Coronary artery (tissue), 2 donors: ENCODE data around the gene TDRD12.
"Not testable (repeated sequence)": the region's sequence is repeated elsewhere in the genome, so short reads cannot be mapped to it uniquely, and the experiment has no call there.

Source experiments
- DNase-seq: peaks from one replicate; pipeline ENCODE4 v3.0.0-alpha.2; 2017; ENCODE audit warnings: low spot score
- H3K27ac ChIP-seq, 2 donors: fragments of 200-600 bp; sonication (generic); one replicate each; pipeline ENCODE4 v1.5.1; 2016 to 2019
- H3K4me3 ChIP-seq: fragments of 200-600 bp; sonication (generic); 2 replicates; pipeline ENCODE4 v1.5.1; 2016; ENCODE audit warnings: mild to moderate bottlenecking, moderate library complexity
- TF ChIP-seq, protein P1 (sequence below): fragments of 200-600 bp; sonication (generic); IDR thresholded peaks from one replicate; pipeline ENCODE4 v1.5.1; 2019; ENCODE audit warnings: antibody characterized with exemption

The TDRD12 gene

DNA sequence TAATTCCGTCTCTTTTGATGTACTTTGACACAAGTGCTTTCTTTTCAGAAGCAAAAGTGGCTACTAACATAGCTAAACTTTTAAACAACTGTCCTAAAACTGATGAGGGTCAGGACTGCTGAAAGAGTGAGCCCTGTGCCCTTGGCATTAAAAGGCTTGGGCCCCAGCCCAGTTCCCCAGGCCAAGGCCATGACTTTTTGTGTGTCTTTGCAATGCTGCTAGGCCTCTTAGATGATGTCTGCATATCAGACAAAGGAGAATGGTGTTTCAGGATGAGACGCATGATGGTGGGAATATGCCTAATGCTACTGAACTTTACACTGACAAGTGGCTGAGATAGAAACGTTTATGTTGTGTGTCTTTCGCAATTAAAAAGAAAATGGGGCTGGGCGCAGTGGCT is 112.0 kb downstream of the TDRD12 start:
- TF ChIP-seq, protein P1, sequence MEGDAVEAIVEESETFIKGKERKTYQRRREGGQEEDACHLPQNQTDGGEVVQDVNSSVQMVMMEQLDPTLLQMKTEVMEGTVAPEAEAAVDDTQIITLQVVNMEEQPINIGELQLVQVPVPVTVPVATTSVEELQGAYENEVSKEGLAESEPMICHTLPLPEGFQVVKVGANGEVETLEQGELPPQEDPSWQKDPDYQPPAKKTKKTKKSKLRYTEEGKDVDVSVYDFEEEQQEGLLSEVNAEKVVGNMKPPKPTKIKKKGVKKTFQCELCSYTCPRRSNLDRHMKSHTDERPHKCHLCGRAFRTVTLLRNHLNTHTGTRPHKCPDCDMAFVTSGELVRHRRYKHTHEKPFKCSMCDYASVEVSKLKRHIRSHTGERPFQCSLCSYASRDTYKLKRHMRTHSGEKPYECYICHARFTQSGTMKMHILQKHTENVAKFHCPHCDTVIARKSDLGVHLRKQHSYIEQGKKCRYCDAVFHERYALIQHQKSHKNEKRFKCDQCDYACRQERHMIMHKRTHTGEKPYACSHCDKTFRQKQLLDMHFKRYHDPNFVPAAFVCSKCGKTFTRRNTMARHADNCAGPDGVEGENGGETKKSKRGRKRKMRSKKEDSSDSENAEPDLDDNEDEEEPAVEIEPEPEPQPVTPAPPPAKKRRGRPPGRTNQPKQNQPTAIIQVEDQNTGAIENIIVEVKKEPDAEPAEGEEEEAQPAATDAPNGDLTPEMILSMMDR = no peak
- H3K27ac ChIP-seq = no peak overlapping the region
- H3K4me3 ChIP-seq = no peak overlapping the region
- DNase-seq = no peak

DNA sequence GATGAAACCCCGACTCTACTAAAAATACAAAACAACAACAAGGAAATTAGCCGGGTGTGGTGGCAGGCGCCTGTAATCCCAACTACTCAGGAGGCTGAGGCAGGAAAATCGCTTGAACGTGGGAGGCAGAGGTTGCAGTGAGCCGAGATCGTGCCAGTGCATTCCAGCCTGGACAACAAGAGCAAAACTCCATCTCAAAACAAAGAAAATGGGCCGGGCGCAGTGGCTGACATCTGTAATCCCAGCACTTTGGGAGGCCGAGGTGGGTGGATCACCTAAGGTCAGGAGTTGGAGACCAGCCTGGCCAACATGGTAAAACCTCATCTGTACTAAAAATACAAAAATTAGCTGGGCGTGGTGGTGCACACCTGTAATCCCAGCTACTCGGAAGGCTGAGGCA is 112.5 kb downstream of the TDRD12 start:
- not testable (repeated sequence) for H3K4me3 ChIP-seq, H3K27ac ChIP-seq, DNase-seq

DNA sequence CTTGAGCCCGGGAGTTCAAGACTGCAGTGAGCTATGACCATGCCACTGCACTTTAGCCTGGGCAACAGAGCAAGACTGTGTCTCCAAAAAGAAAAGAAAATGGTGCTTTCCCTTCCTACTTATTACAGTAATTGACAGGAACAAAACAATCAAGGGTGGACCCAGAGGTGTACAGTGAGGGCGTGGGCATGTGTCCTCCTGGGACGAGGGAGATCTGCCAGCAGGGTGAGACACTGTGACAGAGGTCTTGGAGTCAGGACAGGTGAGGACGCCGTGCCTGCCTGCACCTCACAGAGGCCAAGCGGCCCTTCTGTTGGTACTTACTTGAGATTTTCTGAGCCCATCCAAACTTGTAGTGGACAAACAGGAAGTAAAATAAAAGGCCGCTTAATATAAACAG is 113.3 kb downstream of the TDRD12 start:
- DNase-seq, H3K4me3 ChIP-seq, H3K27ac ChIP-seq: not testable (repeated sequence)

DNA sequence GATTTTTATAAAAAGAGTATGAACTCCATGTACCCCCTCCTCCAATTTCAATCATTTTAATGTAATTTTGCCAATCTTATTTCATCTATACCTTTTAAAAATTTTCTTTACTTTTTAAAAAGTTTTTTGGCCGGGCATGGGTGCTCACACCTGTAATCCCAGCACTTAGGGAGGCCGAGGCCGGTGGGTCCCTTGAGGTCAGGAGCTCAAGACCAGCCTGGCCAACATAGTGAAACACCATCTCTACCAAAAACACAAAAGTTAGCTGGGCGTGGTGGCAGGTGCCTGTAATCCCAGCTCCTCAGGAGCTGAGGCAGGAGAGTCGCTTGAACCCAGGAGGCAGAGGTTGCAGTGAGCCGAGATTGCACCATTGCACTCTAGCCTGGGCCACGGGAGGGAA is 113.8 kb downstream of the TDRD12 start:
- not testable (repeated sequence) for DNase-seq, H3K27ac ChIP-seq, H3K4me3 ChIP-seq

DNA sequence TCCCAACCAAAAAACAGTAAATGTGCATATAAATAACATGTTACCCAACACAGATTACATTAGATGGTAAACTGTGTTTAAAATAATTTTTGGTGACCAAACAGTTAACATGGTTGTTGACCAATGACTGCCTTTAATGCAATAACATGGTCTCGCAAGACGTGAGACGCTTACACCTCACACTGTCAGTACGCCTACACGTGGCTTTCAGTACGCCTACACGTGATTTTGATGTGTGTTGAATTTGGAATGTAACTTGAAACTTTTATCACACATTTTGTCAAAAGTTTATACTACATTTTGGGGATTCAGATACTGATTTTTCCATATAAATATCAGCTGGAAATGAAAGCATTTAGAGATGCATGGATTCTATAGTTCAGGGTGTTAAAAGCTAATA is 118.0 kb downstream of the TDRD12 start:
- Histone ChIP-seq H3K4me3 (no peak overlapping the region), H3K27ac (no peak overlapping the region)
- TF ChIP-seq, protein P1 = no peak
- no peak for DNase-seq

DNA sequence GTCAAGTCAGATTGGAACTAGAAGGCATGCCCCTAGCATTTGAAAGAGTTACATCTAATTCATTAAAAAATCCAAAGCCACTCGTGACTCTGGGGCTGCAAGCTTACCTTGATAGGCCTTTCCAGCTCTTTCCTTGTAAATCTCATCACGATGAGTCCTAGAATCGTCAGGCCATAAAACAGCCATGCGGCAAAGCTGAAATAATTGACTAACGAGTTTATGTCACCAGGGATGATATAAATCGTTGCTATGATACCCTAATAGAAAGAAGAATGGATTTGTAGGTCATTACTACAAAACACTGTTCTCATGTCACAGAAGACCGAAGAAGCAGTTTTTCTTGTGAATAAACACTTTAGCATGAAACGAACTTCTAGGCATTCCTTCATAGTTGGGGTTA is 122.5 kb downstream of the TDRD12 start:
- no peak for DNase-seq
- Histone ChIP-seq H3K4me3 (no peak overlapping the region), H3K27ac (no peak overlapping the region)
- TF ChIP-seq, protein P1 = no peak

DNA sequence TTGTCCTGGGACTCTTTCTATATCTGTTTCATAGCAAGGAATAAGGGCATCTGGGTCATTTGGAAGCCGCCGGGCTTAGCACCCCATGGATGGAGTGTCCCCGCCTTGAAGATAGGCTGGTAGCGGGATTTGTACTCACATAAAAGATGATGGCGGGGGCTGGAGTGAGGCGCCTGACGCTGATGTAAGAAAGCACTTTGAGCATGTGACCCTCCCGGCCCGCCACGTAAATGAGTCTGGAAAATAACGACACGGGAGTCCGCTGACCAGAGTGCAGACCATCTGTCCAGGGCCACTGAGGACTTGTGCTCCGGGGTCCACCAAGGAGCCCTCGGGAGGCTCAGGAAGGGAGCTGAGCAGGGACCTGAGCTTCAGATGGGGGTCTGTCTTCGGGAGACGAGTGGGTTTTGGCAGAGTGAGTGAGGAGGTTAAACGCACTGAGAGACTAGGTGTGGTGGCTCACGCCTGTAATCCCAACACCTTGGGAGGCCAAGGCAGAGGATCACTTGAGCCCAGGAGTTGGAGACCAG is 124.2 kb downstream of the TDRD12 start:
- no peak for DNase-seq
- no peak overlapping the region for H3K27ac ChIP-seq
- TF ChIP-seq, protein P1 = no peak

DNA sequence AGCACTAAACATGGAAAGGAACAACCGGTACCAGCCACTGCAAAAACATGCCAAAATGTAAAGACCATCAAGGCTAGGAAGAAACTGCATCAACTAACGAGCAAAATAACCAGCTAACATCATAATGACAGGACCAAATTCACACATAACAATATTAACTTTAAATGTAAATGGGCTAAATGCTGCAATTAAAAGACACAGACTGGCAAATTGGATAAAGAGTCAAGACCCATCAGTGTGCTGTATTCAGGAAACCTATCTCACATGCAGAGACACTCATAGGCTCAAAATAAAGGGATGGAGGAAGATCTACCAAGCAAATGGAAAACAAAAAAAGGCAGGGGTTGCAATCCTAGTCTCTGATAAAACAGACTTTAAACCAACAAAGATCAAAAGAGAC is 128.5 kb downstream of the TDRD12 start:
- not testable (repeated sequence) for DNase-seq, H3K4me3 ChIP-seq

More for the DNA sequence above, 124.2 kb downstream of the TDRD12 start:
- no peak overlapping the region for H3K4me3 ChIP-seq

DNA sequence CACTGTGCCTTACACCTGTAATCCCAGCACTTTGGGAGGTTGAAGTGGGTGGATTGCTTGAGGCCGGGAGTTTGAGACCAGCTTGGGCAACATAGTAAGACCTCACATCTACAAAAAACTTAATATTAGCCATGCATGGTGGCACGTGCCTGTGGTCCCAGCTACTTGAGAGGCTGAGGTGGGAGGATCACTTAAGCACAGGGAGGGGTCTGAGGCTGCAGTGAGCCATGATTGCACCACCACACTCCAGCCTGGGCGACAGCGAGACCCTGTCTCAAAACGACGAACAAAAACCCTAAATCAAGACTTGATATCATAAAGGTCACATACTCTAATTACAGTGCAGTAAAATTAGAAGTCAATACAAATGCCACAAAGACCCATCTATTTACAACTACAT is 132.6 kb downstream of the TDRD12 start:
- no peak for DNase-seq
- TF ChIP-seq, protein P1 = no peak
- Histone ChIP-seq H3K27ac (no peak overlapping the region), H3K4me3 (no peak overlapping the region)

More for the DNA sequence above, 128.5 kb downstream of the TDRD12 start:
- not testable (repeated sequence) for H3K27ac ChIP-seq

DNA sequence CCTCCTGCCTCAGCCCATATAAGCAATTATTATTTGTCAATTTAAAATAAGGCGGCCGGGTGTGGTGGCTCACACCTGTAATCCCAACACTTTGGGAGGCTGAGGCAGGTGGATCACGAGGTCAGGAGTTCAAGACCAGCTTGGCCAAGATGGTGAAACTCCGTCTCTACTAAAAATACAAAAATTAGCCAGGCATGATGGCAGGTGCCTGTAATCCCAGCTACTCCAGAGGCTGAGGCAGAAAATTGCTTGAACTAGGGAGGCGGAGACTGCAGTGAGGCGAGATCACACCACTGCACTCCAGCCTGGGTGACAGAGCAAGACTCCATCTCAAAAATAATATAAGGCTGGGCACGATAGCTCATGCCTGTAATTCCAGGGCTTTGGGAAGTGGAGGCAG is 137.3 kb downstream of the TDRD12 start:
- DNase-seq, H3K4me3 ChIP-seq, H3K27ac ChIP-seq: not testable (repeated sequence)
